ENCODE results near the gene RAB11FIP4. TPM values are rescaled to one million over a fixed set of nuclear protein-coding genes. Genes with fewer than 3 reads are reported as not detected.

The RAB11FIP4 gene
- total RNA-seq, 1 donor from 2014 or later, result 0.99 TPM

- peaks cover 59% of the 10 kb centered on the region for H3K27me3 Mint-ChIP-seq (ENCODE audit: unreplicated experiment)
- no peaks in the 10 kb centered on the region for H3K36me3 Mint-ChIP-seq (ENCODE audit: unreplicated experiment)
- no peak overlapping the region for H3K27ac Mint-ChIP-seq (ENCODE audit: unreplicated experiment)
- no peak for DNase-seq (ENCODE audit: extremely low spot score, unreplicated experiment)
- H3K4me3 Mint-ChIP-seq (ENCODE audit: unreplicated experiment), result no peak overlapping the region
- H3K4me1 Mint-ChIP-seq (ENCODE audit: unreplicated experiment), result peaks cover 10% of the 10 kb centered on the region
- H3K9me3 Mint-ChIP-seq (ENCODE audit: unreplicated experiment), result no peaks in the 10 kb centered on the region
- TF ChIP-seq, protein P1, sequence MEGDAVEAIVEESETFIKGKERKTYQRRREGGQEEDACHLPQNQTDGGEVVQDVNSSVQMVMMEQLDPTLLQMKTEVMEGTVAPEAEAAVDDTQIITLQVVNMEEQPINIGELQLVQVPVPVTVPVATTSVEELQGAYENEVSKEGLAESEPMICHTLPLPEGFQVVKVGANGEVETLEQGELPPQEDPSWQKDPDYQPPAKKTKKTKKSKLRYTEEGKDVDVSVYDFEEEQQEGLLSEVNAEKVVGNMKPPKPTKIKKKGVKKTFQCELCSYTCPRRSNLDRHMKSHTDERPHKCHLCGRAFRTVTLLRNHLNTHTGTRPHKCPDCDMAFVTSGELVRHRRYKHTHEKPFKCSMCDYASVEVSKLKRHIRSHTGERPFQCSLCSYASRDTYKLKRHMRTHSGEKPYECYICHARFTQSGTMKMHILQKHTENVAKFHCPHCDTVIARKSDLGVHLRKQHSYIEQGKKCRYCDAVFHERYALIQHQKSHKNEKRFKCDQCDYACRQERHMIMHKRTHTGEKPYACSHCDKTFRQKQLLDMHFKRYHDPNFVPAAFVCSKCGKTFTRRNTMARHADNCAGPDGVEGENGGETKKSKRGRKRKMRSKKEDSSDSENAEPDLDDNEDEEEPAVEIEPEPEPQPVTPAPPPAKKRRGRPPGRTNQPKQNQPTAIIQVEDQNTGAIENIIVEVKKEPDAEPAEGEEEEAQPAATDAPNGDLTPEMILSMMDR (IDR thresholded peaks at IDR 0.05), result no peak
Measured at GRCh38 chr17:31490019-31490650, 98.7 kb downstream of the RAB11FIP4 start.

DNA sequence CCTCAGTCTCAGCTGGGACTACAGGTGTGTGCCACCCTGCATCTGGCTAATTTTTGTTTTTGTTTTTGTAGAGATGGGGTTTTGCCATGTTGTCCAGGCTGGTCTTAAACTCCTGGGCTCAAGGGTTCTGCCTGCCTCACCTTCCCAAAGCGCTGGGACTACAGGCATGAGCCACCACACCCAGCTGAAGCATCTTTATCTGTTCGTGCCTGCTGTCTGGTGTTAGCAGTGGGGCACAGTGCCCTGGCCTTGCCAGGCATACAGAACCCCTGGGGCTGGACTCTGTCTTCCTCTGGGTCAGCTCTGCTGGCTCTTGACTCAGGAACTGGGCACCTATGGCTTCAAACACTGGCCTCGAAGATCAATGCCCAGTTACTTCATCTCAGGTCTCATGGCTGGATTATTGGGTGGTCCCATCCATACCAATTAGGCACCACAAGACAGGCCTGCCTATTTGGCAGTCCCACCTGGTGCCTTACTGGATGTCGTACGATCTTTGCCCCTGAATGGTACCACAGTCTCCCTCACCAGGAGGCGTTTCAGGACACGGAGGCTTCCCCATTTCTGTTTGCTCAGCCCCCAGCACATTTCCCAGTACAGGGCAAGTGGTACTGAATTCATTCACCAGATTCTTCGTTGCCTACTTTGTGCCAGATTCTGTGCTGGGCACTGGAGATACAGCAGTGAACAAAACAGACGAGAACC lies 99.3 kb downstream of the RAB11FIP4 start:
- H3K9me3 Mint-ChIP-seq (ENCODE audit: unreplicated experiment), result no peaks in the 10 kb centered on the region
- no peak for DNase-seq (ENCODE audit: extremely low spot score, unreplicated experiment)
- no peak overlapping the region for H3K4me3 Mint-ChIP-seq (ENCODE audit: unreplicated experiment)
- H3K36me3 Mint-ChIP-seq (ENCODE audit: unreplicated experiment), result no peaks in the 10 kb centered on the region
- TF ChIP-seq, protein P1 (IDR thresholded peaks at IDR 0.05), result no peak
- peaks cover 59% of the 10 kb centered on the region for H3K27me3 Mint-ChIP-seq (ENCODE audit: unreplicated experiment)
- H3K4me1 Mint-ChIP-seq (ENCODE audit: unreplicated experiment), result peaks cover 10% of the 10 kb centered on the region
- H3K27ac Mint-ChIP-seq (ENCODE audit: unreplicated experiment), result no peak overlapping the region

- no peak for DNase-seq (ENCODE audit: extremely low spot score, unreplicated experiment)
- TF ChIP-seq, protein P1 (IDR thresholded peaks at IDR 0.05), result no peak
- Mint-ChIP-seq H3K27ac (ENCODE audit: unreplicated experiment) (no peak overlapping the region), H3K4me3 (ENCODE audit: unreplicated experiment) (no peak overlapping the region), H3K36me3 (ENCODE audit: unreplicated experiment) (no peaks in the 10 kb centered on the region), H3K9me3 (ENCODE audit: unreplicated experiment) (no peaks in the 10 kb centered on the region), H3K4me1 (ENCODE audit: unreplicated experiment) (peaks cover 14% of the 10 kb centered on the region), H3K27me3 (ENCODE audit: unreplicated experiment) (peaks cover 59% of the 10 kb centered on the region)
Measured at GRCh38 chr17:31491376-31492131, 100.1 kb downstream of the RAB11FIP4 start.

DNA sequence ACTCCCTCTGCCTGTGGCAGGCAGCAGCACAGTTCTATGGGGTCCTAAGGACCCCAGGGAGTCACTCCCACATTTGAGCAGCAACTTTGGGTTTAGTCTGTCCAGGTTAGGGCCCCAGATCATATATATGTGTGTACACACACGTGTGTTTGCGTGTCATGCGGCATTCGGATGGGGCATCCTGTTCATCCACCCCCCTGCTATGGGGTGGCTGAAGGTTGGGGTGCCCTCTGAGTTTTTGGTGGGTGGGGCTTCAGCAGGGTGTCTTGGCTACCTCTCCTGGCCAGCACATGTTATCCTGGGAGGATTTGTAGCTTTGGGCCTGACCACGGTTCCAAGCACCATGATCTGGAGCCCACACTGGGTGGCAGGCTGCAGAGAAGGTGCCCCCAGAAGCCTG lies 100.7 kb downstream of the RAB11FIP4 start:
- no peak overlapping the region for H3K27ac Mint-ChIP-seq (ENCODE audit: unreplicated experiment)
- no peak overlapping the region for H3K4me3 Mint-ChIP-seq (ENCODE audit: unreplicated experiment)
- TF ChIP-seq, protein P1 (IDR thresholded peaks at IDR 0.05), result no peak

More for the DNA sequence above, 100.7 kb downstream of the RAB11FIP4 start:
- Mint-ChIP-seq H3K36me3 (ENCODE audit: unreplicated experiment) (no peaks in the 10 kb centered on the region), H3K4me1 (ENCODE audit: unreplicated experiment) (peaks cover 12% of the 10 kb centered on the region), H3K27me3 (ENCODE audit: unreplicated experiment) (peaks cover 58% of the 10 kb centered on the region), H3K9me3 (ENCODE audit: unreplicated experiment) (no peaks in the 10 kb centered on the region)
- no peak for DNase-seq (ENCODE audit: extremely low spot score, unreplicated experiment)

All from osteocyte (in vitro differentiated cells).